Coronary artery (tissue), 2 donors: Measurements from ENCODE around the gene PTPRM.

Experiments
- DNase-seq: peaks from one replicate; pipeline ENCODE4 v3.0.0-alpha.2; 2017; ENCODE audit warnings: low spot score
- H3K27ac ChIP-seq, 2 donors: fragments of 200-600 bp; sonication (generic); one replicate each; pipeline ENCODE4 v1.5.1; 2016 to 2019
- H3K4me3 ChIP-seq: fragments of 200-600 bp; sonication (generic); 2 replicates; pipeline ENCODE4 v1.5.1; 2016; ENCODE audit warnings: mild to moderate bottlenecking, moderate library complexity
- CTCF ChIP-seq: fragments of 200-600 bp; sonication (generic); IDR thresholded peaks from one replicate; pipeline ENCODE4 v1.5.1; 2019; ENCODE audit warnings: antibody characterized with exemption

PTPRM gene

GRCh38 chr18:8151181-8151580 is 584.1 kb downstream of the PTPRM start:
- DNase-seq, result no peak
- H3K4me3 ChIP-seq, result no peak overlapping the region
- no peak overlapping the region for H3K27ac ChIP-seq
- no peak for TF ChIP-seq CTCF

GRCh38 chr18:8153887-8154583 is 586.9 kb downstream of the PTPRM start:
- no peak for TF ChIP-seq CTCF
- no peak for DNase-seq
- no peak overlapping the region for H3K4me3 ChIP-seq
- H3K27ac ChIP-seq, result no peak overlapping the region

GRCh38 chr18:8162802-8163201 is 595.7 kb downstream of the PTPRM start:
- H3K27ac ChIP-seq, result no peak overlapping the region
- no peak overlapping the region for H3K4me3 ChIP-seq
- no peak for TF ChIP-seq CTCF
- no peak for DNase-seq

- no peak overlapping the region for H3K27ac ChIP-seq
- no peak for TF ChIP-seq CTCF
These were observed 596.3 kb downstream of the PTPRM start for GRCh38 chr18:8163286-8163959.

GRCh38 chr18:8165095-8165494 is 598.0 kb downstream of the PTPRM start:
- Histone ChIP-seq H3K27ac (no peak overlapping the region), H3K4me3 (no peak overlapping the region)
- no peak for TF ChIP-seq CTCF
- DNase-seq, result no peak

More at GRCh38 chr18:8163286-8163959, 596.3 kb downstream of the PTPRM start:
- no peak for DNase-seq
- no peak overlapping the region for H3K4me3 ChIP-seq

- DNase-seq, result no peak
- Histone ChIP-seq H3K4me3 (no peak overlapping the region), H3K27ac (no peak overlapping the region)
- no peak for TF ChIP-seq CTCF
These were observed 599.9 kb downstream of the PTPRM start for GRCh38 chr18:8167026-8167425.

- TF ChIP-seq CTCF, result no peak
- Histone ChIP-seq H3K4me3 (no peak overlapping the region), H3K27ac (no peak overlapping the region)
- DNase-seq, result no peak
These were observed 600.6 kb downstream of the PTPRM start for GRCh38 chr18:8167673-8168072.
